Measurements from ENCODE around the gene KRT81.
A peak's percentile ranks its signal among the peaks of the same experiment; 100 is the strongest.

The KRT81 gene

DNA sequence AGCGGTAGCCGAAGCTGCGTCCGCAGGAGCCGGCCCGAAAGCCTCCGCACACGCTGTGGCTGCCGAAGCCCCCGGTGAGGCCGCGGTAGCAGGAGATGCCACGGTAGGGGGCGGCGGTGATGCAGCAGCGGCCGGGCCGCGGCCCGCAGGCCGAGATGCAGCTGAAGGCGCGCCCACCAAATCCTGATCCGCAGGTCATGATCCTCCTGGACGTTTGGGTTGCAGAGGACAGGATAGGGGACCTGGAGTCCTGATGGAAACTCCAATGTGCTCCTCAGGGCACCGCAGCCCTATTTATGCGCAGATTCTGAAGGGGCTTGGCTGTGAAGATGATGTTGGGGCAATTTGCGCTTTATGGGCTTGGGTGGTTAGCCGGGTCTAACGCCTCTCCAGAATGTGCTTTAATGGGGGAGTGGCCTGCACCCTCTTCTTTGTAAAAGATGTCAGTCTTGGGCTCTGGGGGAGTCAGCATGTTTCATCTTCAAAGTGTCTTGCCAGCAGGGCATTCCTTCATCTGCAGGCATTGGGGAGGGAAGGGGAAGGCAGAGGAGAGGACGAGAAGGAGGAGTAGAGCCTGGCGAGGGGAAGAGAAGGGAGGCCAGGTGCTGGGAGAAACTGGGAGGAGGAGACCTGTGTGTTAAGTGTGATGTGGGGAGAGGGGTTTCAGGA is at the start of gene KRT81:
Gene KRT81, minus strand, starts transcription at position 268 of the 669 bp plus-strand sequence. Its CDS starts 69 bp downstream, at position 199.
- DNase-seq (ENCODE audit: low read depth), result no peak

DNA sequence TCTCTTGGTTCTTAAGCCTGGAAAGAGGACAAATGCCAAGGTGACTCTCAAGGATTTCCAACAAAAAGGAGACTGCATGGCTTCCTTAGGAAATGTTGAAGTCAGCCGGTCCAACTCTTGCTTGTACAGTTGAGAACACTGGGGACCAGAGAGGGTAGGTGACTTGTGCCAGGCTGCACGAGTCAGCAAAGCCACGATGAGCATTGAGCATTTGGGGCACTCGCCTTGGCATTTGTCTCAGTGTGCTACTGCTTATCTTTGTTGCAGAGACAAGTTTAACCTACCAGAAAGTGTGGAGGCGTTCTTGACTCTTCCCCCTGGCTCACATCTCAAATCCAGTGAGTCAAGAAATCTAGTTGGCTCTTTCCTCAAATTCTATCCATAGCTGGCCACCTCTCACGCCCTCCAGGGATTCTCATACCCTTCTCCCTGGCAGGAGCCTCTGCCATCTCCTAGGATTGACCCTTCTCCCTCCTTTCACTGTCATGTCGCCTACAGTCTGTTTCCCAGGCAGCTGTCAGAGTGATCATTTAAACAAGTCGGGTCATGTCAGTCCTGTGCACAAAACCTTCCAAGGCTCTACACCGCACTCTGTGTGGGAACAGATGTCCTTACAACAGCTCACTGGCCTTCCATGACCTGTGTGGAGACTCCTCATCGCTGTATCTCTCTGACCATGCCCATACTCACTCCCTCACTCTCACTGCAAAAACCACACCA is 47.1 kb upstream of the KRT81 start:
- no peak for DNase-seq (ENCODE audit: low read depth)

DNA sequence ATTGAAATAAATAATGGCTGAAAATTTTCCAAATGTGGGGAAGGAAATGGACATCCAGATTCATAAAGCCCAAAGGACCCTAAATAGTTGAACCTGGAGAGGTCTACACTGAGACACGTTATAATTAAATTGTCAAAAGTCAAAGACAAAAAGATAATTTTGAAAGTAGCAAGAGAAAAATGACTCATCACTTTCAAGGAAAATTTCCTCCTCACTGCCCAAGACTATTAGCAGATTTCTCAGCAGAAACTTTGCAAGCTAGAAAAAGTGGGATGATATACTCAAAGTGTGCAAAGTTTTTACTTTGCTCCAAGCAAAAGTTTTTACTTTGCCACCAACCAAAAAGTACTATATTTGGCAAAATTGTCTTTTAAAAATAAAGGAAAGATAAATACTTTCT is 45.7 kb upstream of the KRT81 start:
- DNase-seq (ENCODE audit: low read depth), result no peak

DNA sequence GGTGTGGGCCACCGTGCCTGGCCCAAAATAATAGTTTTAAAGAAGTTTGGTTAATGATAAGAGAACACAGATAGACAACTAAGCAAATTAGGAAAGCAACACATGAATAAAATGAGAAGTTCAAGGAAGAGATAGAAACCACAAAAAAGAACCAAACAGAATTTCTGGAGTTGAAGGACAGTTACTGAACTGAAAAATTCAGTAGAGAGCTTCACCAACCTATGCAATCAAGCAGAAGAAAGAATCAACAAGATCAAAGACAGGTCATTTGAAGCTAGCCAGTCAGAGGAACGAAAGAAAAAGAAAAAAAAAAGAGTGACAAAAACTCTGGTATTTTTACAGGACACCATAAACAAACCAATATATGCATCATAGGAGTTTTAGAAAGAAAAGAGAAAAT is 45.3 kb upstream of the KRT81 start:
- no peak for DNase-seq (ENCODE audit: low read depth)

DNA sequence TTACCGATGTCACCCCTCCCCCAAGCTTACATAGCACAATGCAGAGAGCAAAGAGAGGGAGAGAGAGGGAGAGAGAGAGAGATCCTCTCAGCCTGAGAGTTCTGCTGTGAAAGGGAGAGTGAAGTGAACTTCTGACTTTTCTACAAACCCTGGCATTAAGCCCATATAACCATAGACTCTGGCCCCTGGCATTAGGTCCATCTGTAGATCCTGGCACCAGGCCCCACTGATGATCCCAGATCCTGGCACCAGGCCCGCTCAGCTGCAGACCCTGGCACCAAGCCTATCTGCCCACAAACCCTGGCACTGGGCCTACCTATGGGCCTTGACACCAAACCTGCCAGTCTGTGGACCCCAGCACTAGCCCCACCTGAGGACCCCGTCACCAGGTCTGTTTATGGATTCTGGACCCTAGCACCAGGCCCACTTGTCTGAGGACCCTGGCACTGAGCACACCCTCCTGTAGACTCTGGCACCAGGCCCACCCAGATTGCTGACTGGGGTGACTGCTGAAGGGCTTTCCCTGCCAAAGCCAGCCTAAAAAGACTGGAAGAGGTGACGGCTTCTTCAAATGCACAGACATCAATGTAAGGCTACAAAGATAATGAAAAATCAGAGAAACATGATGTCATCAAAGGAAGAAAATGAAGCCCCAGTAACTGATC is 44.4 kb upstream of the KRT81 start:
- DNase-seq (ENCODE audit: low read depth), result no peak

DNA sequence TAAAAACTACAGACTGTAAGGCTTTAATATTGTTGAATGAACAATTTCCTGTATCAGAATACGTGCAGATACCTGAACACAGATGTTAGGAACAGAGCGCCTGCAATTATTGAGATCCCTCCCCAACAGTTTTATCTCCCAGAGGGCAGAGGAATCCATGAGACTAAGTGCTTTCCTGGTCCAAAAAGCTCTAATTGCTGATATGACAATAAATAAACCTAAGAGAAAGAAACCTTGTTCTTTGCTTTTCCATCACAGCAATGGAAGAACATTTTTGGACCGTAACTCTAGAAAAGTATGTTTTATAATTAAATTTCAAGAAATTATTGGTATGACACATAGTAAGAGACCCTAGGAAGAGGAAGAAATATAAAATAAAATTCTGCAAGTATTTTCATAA is 42.9 kb upstream of the KRT81 start:
- DNase-seq (ENCODE audit: low read depth), result no peak

DNA sequence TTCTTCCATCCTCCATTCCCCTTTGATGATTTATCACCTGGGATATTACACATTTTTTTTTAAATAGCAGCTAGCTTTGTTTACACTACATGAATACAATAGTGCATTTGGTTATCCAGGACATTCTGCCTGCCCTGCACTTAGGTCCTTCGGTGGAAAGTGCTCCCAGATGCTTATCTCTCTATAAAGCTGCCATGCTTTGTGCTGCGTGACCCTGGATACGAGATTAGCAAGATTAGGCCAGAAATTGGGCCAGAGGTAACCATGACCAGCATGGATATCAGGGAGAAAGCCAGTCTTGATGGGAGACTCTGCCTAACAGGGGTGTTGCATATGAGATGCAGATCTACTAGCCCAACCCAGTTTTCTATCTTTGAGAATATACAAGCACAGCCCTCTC is 42.0 kb upstream of the KRT81 start:
- no peak for DNase-seq (ENCODE audit: low read depth)

DNA sequence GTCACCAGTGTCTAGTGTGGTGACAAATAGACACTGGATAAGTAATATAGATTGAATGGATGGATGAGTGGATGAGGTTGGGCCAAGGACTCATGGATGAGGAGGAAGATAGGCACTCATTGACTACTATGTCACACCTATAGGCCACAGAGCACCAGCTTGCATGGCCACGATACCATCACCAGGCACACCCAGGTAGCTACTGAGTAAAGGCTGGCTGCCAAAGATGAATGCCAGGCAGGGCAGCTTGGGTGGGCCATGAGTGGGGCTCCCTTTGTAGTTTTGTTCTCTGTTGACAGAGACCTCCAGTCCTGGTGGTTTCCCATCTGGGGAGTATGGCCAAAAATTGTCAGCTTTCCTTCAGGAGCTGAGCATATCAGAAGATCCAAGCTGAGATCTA is 41.0 kb upstream of the KRT81 start:
- DNase-seq (ENCODE audit: low read depth), result no peak

DNA sequence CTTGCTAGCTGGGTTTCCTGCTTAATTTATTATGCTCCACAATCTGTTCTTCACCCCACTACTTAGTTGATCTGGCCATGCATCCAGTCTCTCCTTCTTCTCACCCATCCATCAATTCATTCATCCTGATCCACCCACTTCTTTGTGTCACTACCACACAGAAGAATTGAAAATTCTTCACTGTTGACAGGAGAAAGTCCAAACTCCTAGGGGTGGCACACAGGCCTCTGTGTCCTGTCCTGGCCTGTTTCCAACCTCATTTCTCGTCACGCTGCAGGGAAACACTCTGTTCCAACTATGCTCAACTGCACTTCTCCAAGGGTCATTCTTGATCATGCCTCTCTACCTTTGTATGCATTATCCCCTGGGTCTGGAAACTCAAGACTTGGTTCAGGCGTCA is 40.5 kb upstream of the KRT81 start:
- no peak for DNase-seq (ENCODE audit: low read depth)

DNA sequence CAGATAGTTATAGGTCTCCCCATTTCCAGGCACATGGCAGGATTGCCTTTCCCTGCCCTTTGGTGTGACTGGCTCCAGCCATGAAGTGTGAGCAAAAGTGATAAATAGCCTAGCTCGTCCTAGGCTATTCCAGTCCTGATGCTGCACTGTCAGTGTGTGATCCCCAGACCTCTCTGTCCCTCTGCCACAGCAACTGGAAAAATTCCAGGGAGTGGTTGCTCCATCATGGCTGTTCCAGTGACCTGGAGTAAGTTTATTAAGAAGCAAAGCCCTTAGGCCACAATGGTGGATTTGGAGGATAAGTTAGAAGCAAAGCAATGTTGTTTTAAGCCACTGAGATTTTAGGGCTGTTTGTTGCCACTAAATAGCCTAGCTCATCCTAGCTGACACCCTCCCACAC is 39.7 kb upstream of the KRT81 start:
- no peak for DNase-seq (ENCODE audit: low read depth)

DNA sequence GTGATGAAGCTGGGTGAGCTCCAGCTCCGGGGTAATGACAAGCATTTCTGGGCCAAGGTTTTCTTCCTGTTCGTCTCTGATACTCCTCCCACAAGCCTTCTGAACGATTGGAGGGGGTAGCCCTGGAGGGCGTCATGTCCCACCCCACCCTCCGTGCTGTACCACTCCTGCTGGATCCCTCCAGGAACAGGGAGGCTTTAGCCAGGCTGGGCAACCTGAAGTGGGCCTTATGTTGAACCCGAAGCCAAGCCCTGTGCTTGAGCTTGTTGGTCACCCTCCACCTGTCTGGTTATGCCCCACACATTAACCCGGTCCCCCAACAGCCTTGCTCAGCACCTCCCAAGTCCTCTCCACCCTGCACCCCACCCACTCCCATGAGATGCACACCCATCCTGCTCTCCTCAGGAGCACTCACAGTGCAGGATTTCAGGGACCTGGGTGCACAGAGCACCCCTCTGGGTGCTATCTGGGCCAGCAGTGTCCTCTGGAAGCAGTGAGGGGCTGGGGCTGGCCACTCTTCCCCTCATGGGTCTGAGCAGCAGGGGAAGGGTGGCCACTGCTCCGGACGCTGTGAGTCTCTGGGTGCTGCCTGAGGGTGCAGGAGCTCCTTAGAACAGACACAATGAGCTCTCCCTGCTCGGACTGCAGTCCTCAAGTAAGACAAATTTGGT is 36.6 kb upstream of the KRT81 start:
- DNase-seq (ENCODE audit: low read depth), result no peak

DNA sequence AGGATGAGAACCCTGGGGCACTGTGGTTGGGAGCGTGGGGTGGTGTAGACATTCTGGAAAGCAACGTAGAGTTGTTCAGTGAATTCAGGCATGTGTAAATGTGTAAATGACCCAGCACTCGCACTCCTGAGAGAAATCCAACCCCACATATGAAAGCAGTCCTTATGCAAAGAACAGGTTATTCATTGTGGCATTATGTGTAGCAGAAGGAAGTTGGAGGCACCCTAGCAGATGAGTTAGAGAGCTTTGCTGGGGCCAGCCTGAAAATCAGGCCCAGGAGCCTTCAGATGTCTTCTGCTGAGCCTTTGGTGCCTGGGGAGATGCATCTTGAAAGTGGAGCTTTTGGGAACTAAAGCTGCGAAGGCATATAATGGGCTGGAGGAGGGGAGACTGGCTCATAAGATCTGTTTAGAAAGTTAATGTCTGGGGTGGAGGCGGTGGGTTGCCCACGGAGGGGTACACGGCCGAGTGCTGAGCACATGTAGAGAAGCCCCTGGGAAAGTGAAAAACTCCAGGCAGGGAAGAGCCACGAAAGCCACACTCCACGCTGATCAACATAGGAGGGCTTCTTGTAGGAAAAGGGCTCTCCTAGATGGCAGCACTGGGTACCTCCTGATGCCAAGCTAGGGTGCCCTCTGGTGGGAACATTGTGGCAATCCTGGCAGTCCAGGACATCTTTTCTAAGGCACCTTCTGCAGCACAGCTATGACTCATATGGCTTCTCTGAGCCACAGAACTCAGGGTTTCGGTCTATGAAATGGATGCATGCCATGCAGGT is 35.9 kb upstream of the KRT81 start:
- DNase-seq (ENCODE audit: low read depth), result peak; percentile 29

DNA sequence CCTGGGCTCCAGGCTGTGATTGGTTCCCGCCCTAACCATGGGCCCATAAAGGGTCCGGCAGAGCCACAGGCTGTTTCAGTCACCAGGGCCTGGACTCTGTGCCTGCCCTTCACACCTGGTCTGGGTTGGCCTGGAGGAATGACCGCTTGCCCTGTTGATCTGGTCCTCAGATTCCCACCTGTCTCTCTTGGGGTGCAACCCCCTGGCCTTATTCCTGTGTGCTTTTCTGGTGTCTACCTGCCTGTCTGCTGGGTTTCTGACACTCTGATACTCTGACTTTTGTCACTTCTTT is 32.8 kb upstream of the KRT81 start:
- no peak for DNase-seq (ENCODE audit: low read depth)

DNA sequence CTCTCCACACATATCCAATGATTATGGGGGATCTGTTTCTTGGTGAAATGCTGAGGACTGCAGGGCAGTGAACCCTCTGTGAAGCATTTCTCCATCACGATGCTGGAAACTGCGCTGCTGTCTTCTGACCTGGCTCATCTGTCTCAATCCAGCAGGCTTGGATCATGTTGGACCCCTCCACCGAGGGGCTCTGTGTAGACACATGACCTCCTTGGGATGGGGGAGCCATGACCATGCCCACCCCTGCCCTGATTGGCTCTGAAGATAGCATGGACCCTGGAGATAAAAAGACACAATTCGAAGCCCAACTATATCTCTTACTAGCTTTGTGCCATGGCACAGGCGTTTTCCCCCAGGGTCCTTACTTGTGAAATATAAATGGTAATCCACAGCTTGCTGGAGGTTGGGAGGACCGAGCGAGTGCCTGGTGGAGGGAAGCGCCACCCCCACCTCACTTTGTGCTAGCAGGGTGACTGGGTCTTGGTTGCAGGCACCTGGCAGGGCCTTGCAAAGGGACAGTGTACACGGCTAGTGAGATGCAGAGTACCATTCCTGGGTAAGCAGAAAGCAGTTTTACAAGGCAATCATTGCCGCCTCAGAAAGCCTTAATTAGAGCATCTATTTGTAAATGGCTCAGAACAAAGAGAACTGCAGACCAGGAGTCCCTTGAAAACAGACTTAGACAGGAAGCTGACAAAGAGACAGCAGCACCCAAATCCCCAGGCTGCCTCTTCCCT is 32.2 kb upstream of the KRT81 start:
- DNase-seq (ENCODE audit: low read depth), result no peak

DNA sequence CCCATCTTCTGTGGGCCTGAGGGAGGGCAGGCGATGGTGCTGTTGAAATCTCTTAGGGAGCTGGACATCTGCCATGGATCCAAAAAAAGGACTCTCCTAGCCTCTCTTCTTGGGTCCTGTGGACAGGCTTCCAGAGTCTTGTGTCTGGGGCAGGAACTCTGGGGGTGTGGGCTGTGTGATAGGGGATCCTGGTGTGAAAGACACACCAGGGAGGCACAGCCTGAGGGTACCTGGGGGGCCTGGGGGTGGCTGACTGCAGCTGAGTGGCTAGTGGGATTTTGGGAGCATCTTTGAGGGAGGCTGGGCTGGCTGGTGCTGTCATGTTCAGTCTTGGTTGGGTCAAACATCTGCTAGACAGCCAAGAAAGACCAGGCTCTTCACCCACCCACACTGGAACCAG is 31.7 kb upstream of the KRT81 start:
- DNase-seq (ENCODE audit: low read depth), result no peak

DNA sequence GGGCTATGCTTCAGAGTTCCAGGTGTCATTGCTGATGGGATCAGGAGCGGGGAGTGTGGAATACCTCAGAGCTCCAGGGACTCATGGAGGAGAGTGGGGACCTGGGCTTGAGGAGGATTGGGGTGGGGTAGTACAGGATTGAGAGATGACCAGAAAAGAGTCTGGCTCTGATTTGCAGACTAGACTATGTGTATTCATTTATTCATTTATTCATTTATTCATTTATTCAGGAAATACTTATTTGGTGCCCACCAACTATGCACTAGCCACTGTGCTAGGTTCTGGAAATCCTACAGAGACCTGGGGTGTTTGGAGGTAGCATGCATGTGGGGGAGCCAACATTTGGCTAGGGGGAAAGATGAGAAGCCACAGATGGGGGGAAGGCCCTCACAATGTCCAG is 30.7 kb upstream of the KRT81 start:
- DNase-seq (ENCODE audit: low read depth), result no peak

DNA sequence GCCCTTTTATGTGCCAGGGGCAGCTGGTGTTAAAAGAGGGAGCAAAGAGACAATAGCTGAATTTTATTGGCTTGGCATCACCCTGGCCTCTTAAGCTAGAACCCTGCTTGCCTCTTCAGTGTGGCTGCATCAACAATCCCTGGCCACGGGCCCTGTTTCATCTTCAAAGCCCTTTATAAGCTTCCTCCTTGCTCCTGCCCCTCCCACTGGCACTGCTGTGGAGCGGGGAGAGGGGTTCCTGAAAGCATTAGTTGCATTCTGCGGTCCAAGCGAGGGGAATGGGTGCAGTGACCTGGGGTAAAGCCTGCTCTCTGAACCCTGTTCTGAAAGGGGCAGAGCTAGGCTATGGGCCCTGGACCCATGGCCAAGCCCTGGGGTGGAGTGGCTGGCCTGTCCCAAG is 30.1 kb upstream of the KRT81 start:
- no peak for DNase-seq (ENCODE audit: low read depth)

DNA sequence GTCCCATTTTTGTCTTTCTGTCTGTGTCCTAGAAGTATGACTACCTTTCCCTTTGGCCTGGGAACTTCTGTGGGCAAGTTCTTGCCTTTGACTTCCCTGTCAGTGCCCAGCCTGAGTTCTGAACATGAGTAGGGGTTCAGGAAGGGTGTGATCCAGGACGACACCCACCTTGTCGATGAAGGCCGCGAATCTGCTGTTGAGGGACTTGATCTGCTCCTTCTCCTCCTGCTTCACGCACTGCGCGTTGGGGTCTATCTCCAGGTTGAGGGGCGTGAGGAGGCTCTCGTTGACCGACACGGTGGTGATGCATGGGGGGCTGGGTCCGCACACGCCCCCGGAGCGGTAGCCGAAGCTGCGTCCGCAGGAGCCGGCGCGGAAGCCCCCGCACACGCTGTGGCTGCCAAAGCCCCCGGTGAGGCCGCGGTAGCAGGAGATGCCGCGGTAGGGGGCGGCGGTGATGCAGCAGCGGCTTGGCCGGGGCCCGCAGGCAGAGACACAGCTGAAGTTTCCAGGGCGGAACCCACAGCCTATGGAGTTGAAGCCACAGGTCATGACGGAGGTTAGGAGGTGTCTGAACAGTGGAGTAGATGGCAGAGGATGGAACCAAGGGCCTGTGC is 29.6 kb upstream of the KRT81 start, which contains the start of gene KRT83:
Gene KRT83, minus strand, starts transcription at position 615 of the 617 bp plus-strand sequence. Its CDS starts 63 bp downstream, at position 552.
- DNase-seq (ENCODE audit: low read depth), result no peak

DNA sequence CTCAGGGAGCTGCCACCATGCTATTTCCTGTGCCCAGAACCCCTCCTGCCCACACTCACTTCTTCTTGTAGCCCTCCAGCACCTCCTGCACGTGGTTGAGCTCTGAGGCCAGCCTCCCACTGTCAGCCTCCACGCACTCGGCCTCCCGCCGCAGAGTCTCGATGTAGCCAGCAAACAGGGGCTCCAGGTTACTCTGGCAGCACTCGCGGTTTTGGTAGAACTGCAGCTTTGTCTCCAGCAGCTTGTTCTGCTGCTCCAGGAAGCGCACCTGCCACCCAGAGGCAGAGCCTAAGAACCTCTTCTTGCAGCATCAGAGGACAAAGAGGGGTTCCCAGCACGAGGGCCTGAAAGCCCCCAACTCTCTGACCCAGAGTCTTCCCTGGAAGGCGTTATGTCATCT is 27.8 kb upstream of the KRT81 start:
- DNase-seq (ENCODE audit: low read depth), result no peak

DNA sequence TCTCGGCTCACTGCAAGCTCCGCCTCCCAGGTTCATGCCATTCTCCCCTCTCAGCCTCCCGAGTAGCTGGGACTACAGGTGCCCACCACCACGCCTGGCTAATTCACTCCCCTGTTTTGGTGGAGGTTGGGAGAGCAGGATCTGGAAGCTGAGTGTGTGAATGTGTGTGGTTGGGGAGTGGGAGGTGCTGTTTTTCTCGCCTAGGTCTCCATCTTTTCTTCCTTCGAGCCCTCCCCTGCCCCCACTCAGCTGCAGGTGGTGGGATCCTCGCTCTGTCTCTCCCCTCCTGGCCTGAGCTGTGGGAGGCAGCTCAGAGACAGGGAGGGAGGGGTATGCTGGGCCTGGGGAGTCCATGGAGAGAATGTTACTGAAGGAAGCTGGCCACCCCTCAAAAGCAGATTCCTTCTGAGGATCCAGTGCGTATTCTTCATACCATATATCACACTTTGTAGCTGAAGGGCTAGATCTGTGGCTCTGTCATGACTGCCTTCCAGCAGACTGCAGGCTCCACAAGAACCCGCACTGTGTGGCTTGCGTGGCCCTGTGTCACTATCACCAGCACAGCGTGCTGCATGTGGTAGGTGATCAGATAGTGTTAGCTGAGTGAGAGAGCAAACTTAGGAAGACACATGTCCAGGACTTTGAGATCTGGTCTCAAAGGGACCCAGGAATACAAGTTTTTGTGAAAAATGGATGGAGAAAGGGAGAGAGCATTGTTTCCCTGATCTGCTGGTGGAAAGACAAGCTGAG is 27.1 kb upstream of the KRT81 start:
- DNase-seq (ENCODE audit: low read depth), result no peak
